ENCODE measurements around the gene MTIF3.

The MTIF3 gene

GRCh38 chr13:27442797-27443196 lies 7.6 kb downstream of the MTIF3 start:
- ATAC-seq = no peak
- TF ChIP-seq POU6F1 (CRISPR knock-in tag; IDR thresholded peaks at IDR 0.05; ENCODE audit: borderline replicate concordance, low read depth) = no peak
- no peak for TF ChIP-seq ARNTL (CRISPR knock-in tag; IDR thresholded peaks at IDR 0.05; ENCODE audit: borderline replicate concordance, low read depth)
- TF ChIP-seq ZNF565 (CRISPR knock-in tag; conservative IDR thresholded peaks at IDR 0.05; ENCODE audit: low read depth) = no peak
- TF ChIP-seq ZFP30 (CRISPR knock-in tag; IDR thresholded peaks at IDR 0.05) = no peak
- no peak for TF ChIP-seq ISL1 (CRISPR knock-in tag; IDR thresholded peaks at IDR 0.05)
- no peak for TF ChIP-seq BACH2 (CRISPR knock-in tag; IDR thresholded peaks at IDR 0.05; ENCODE audit: borderline replicate concordance)
- no peak for TF ChIP-seq TSHZ2 (CRISPR knock-in tag; IDR thresholded peaks at IDR 0.05)
- TF ChIP-seq ZNF8 (CRISPR knock-in tag; IDR thresholded peaks at IDR 0.05) = no peak
- no peak for TF ChIP-seq ZNF70 (CRISPR knock-in tag; IDR thresholded peaks at IDR 0.05)
- TF ChIP-seq SNAI2 (CRISPR knock-in tag; IDR thresholded peaks at IDR 0.05) = no peak
- no peak for TF ChIP-seq CREB5 (CRISPR knock-in tag; IDR thresholded peaks at IDR 0.05; ENCODE audit: low read depth)

GRCh38 chr13:27442071-27442647 lies 8.2 kb downstream of the MTIF3 start:
- ATAC-seq = no peak
- TF ChIP-seq PPARA (CRISPR knock-in tag; IDR thresholded peaks at IDR 0.05; ENCODE audit: borderline replicate concordance) (no peak), ZNF70 (CRISPR knock-in tag; IDR thresholded peaks at IDR 0.05) (no peak), GLIS3 (CRISPR knock-in tag; IDR thresholded peaks at IDR 0.05) (no peak), SNAI2 (CRISPR knock-in tag; IDR thresholded peaks at IDR 0.05) (no peak)

- no peak for ATAC-seq
These were observed 10.0 kb downstream of the MTIF3 start for GRCh38 chr13:27440408-27440807.

More at GRCh38 chr13:27440408-27440807, 10.0 kb downstream of the MTIF3 start:
- TF ChIP-seq SNAI2 (CRISPR knock-in tag; IDR thresholded peaks at IDR 0.05) = no peak
- no peak for TF ChIP-seq TCF4 (CRISPR knock-in tag; IDR thresholded peaks at IDR 0.05; ENCODE audit: borderline replicate concordance)
- no peak for TF ChIP-seq GLIS3 (CRISPR knock-in tag; IDR thresholded peaks at IDR 0.05)
- no peak for TF ChIP-seq PPARA (CRISPR knock-in tag; IDR thresholded peaks at IDR 0.05; ENCODE audit: borderline replicate concordance)
- TF ChIP-seq ZFP30 (CRISPR knock-in tag; IDR thresholded peaks at IDR 0.05) = no peak
- no peak for TF ChIP-seq BACH2 (CRISPR knock-in tag; IDR thresholded peaks at IDR 0.05; ENCODE audit: borderline replicate concordance)
- TF ChIP-seq ARNTL (CRISPR knock-in tag; IDR thresholded peaks at IDR 0.05; ENCODE audit: borderline replicate concordance, low read depth) = no peak
- no peak for TF ChIP-seq ZFP3 (CRISPR knock-in tag; IDR thresholded peaks at IDR 0.05)
- TF ChIP-seq CREB5 (CRISPR knock-in tag; IDR thresholded peaks at IDR 0.05; ENCODE audit: low read depth) = no peak
- TF ChIP-seq ISL1 (CRISPR knock-in tag; IDR thresholded peaks at IDR 0.05) = no peak
- no peak for TF ChIP-seq TSHZ2 (CRISPR knock-in tag; IDR thresholded peaks at IDR 0.05)
- no peak for TF ChIP-seq ZC3H10 (CRISPR knock-in tag; IDR thresholded peaks at IDR 0.05)
- no peak for TF ChIP-seq PATZ1 (CRISPR knock-in tag; IDR thresholded peaks at IDR 0.05; ENCODE audit: borderline replicate concordance)
- TF ChIP-seq ZNF8 (CRISPR knock-in tag; IDR thresholded peaks at IDR 0.05) = no peak
- TF ChIP-seq RARB (CRISPR knock-in tag; IDR thresholded peaks at IDR 0.05) = no peak
- TF ChIP-seq ESRRG (CRISPR knock-in tag; IDR thresholded peaks at IDR 0.05) = no peak
- TF ChIP-seq CSRNP3 (CRISPR knock-in tag; IDR thresholded peaks at IDR 0.05) = no peak
- TF ChIP-seq CSDC2 (CRISPR knock-in tag; IDR thresholded peaks at IDR 0.05) = no peak
- TF ChIP-seq OSR1 (CRISPR knock-in tag; IDR thresholded peaks at IDR 0.05) = no peak
